GM12801 (cell line): ENCODE measurements around the gene ENGASE.

Experiments
- CTCF ChIP-seq: IDR thresholded peaks from one replicate; pipeline ENCODE4 v1.5.1; 2011; ENCODE audit warnings: control low read depth; ENCODE audit not compliant: insufficient read length; ENCODE audit errors: extremely low read depth

ENGASE gene

DNA sequence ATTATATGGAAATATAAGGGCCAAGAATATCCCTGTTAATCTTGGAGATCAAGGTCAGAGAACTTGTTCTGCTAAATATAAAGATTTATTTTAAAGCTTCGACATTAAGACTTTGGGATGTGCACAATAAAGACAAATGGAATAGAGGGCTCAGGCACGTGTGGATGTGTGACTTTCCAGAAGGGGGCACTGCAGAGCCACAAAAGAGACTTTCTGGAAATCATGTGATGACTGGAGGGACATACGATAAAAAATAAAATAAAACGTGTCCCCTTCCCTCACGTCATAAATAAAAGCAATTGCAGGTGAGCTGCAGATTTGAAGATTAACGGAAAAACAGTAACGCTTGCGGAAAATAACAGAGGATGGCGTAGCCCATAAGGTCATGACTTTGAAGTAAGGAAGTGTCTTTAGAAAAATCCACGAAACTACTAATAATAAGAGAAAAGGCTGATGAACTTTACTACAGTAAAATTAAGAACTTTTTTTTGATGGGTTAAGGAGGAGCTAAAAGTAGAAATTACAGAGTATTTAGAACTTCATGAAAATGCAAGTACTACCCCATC lies 9.4 kb upstream of the ENGASE start:
- TF ChIP-seq CTCF, result no peak

DNA sequence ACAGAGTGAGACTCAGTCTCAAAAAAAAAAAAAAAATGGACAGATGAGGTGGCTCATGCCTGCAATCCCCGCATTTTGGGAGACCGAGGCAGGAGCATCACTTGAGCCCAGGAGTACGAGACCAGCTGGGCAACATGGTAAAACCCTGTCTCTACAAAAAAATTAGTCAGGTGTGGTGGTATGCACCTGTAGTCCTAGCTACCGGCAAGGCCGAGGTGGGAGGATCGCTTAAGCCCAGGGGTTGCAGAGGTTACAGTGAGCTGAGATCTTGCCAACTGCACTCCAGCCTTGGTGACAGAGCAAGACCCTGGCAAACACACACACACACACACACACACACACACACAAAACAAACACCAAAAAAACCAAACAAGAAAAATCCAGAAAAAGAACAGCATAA lies 7.7 kb upstream of the ENGASE start:
- no peak for TF ChIP-seq CTCF

GRCh38 chr17:79070266-79070880 lies 4.3 kb upstream of the ENGASE start:
- no peak for TF ChIP-seq CTCF

DNA sequence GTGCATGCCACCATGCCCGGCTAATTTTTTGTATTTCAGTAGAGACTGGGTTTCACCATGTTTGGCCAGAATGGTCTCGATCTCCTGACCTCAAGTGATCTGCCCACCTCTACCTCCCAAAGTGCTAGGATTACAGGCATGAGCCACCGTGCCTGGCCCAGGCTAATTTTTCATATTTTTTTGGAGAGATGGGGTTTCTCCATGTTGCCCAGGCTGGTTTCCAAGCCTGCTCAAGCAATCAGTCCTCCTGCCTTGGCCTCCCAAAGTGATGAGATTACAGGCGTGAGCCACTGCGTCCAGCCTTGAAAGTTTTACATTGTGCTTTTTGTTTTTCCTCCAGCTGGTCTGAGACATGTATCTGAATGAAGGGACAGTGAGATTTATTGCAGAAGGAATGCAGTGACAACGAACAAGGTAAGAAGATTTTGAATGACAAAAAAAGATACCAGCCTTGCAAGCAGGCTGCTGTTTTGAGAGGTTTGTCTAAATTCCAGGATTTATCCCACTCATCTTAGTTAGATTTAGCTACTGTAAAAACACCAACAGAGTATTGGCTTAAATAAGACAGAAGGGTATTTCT lies 3.4 kb upstream of the ENGASE start:
- TF ChIP-seq CTCF, result no peak

DNA sequence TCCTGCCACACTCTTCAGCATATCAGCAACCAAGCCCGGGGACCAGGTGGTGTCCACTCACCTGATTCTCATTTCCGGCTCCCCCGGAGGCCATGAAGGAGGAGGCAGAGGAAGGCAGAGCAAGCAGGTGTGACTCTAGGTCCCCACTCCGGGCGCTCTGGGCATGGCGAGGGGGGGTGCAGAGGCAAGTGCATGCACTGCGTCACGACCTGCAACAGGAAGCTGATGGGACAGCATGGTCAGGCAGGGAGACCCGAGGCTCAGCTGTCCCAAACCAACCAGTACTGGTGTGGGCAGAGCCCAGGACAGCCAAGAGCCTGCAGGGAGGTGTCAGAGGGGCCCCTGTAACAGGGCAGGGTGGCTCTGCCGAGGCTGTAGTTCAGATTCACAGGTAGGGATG lies 2.1 kb upstream of the ENGASE start:
- TF ChIP-seq CTCF, result no peak

DNA sequence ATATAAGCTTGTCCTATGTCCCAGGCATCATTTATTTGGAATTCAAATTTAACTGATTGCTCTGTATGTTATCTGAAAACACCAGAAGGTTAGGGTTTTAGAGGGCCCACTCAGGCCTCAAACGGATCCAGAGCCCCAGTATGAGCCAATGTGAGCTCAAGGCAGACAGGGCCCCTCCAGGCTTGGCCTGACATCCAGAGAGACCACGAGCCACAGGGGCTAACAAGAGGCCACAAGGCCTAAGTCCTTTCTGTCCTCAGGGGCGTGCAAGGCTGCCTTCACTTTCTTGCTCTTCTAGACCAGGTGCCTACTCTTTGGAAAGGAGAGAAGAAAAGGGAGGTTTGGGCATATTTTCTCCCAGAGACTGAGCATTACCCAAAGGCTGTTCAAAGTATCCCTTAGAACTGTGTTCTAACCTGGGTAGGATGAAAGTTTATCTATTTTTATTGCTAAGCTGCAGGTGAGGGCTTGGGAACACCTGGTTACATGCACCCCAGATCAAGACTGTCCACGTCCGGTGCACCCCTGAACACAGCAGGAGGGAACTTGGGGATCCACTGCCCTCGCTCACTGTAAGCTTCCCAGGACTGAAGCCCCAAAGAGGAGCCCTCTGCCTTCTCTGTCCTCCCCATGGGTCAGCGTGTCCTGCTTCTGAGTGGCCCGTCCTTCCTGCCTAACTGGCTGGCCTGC lies 1.5 kb upstream of the ENGASE start:
- TF ChIP-seq CTCF, result no peak

GRCh38 chr17:79073706-79074088 lies 927 bp upstream of the ENGASE start:
- no peak for TF ChIP-seq CTCF
